Heart left ventricle (tissue), 13 donors: ENCODE measurements around the gene ATL2.

ENCODE experiments used
- CTCF ChIP-seq, 12 donors: fragments of 200-600 bp; sonication (generic) in 4 of 12; IDR thresholded peaks; one replicate each; pipeline versions ENCODE4 v1.5.0 to v1.8.0; 2018 to 2022; ENCODE audit warnings: antibody characterized with exemption in 12 of 12, mild to moderate bottlenecking in 5 of 12
- POLR2A ChIP-seq, 2 donors: fragments of 450-650 bp; IDR thresholded peaks; one replicate each; pipeline ENCODE4 v1.6.1; 2017; ENCODE audit warnings: antibody characterized with exemption in 2 of 2, mild to moderate bottlenecking in 2 of 2, moderate library complexity in 2 of 2
- donor health status: ischemic (EF 13 %, LVEDD 7.1; RV severe dilation, severe dysfunction).
- donor health status: DM: no; HTN: yes; CAD: no.
- donor health status: DM: no; HTN: no; CAD: no.
- donor health status: ischemic (EF 25% LVEDD 6.9; RV normal size, moderate dysfunction).
- donor health status: ischemic (EF 25% LVEDD 5.7; RV mildly dilated, moderate dysfunction).
- donor health status: ischemic (EF 35%, LVEDD 5.7; RV mildly dilated, moderate dysfunction).
- donor health status: nonischemic (EF 11% LVEDD 7.7; RV severe dilation, severe dysfunction).
- donor health status: DM: yes; HTN: yes; CAD: no.
- donor health status: PGD.
- donor health status: ischemic (EF 29% LVEDD 5.4; RV normal size, mild dysfunction).
- donor health status: nonischemic (EF 23%, LVEDD 6.1; RV moderate dilation, normal function).

GRCh38 chr2:38415728-38416291, 38.7 kb upstream of the ATL2 start:
- TF ChIP-seq CTCF (IDR thresholded peaks at IDR 0.05) (no peak), POLR2A (IDR thresholded peaks at IDR 0.05) (no peak)
